GF-D8 (cell line): ENCODE data around the gene PDE4B.
"Not testable (repeated sequence)": the region's sequence is repeated elsewhere in the genome, so short reads cannot be mapped to it uniquely, and the experiment has no call there.

Experiments
- DNase-seq: peaks from one replicate; lab custom pipeline; 2025; lab: John Stamatoyannopoulos, UW

Gene PDE4B

DNA sequence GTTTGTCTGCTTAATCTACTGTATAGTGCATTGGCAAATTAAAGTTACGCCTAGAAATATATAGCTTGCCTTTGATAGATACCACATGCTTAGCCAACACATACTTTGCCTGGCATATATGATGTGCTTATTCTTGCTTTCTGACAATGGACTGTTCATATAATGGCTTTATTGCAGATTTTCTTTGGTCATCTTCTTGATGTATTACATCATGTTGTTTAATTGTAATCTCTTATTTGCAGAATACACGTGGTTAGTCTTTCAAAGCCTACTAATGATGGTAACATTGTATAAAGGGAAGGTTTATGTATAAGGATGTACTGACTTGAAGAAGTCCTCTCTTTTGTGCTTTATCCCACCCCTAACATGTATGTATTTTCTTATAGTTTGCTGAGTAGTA is 201.5 kb downstream of the PDE4B start:
- DNase-seq = no peak

DNA sequence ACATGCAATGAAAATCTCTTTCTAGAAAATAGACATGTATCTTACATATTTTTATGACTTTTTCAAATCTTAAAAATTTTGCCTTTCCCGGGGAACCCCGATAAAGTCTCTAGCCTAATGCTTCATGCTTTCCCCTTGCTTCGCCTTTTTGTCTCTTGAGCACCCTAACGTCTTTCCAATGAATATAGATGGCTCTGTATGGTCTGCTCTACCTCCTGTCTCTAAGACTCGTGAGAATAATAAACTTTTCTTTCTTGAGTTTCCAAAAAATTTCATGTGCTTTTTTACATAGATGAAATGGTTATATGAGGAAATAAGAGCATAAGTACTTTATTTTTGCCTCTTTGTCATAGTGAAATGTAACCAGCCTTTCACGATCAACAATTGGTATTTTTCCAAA is 202.6 kb downstream of the PDE4B start:
- DNase-seq = no peak

DNA sequence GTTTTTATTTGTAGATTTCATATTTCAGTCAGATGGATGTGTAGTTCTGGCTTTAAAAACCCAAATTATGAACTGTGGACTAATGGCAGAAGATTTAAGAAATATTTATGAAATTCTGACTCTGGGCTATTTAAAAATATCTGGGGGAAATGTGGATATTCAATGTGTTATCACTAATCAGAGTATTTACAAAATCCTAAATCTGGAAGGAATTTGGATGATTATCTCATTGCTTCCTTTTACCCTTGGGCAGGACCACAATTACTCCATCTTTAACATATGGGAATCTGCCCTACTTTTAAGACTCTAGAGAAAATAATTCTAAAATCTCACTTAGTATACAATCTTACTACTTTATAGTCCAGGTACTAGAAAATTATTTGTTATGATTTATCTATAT is 203.2 kb downstream of the PDE4B start:
- no peak for DNase-seq

- no peak for DNase-seq
Observed at GRCh38 chr1:65997693-65998092, 205.0 kb downstream of the PDE4B start.

DNA sequence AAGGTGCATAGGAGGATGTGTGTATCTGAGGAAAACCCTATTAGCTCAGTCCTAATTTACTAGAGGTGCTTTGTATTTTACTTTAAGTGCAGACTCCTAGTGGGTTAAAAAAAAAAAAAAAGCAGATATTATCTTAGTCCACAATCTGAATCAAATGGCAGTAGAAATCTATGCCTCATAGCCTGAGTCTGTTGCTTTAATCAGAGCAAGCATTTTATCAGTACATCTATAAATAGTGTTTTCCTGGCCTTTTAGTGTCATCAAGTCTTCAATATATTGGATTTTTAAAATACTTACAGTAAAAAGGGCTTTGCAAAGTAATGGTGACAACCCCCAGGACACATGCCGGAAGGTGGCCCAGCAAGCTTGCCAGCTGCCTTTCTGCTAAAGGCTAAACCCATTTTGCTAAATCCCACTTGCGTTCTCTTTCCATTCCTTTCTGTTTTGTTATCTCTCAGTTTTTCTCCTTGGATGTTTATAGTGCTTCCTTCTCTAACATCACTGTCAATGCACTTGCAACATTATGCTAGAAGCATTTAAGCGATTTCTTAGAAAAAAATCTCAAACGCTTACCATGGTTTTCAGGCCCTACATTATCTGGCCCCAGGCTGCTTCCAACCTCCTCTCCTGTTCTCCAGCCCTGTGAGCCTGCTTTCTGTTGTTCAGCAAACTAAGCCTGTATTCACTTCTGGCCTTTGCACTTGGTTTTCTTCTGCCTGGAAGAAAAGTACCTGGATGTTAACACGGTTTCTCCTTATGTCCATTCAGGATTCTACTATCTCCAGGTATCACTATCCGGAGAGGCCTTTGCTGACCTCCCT is 206.3 kb downstream of the PDE4B start:
- no peak for DNase-seq

GRCh38 chr1:66000033-66000637 is 207.4 kb downstream of the PDE4B start:
- no peak for DNase-seq

DNA sequence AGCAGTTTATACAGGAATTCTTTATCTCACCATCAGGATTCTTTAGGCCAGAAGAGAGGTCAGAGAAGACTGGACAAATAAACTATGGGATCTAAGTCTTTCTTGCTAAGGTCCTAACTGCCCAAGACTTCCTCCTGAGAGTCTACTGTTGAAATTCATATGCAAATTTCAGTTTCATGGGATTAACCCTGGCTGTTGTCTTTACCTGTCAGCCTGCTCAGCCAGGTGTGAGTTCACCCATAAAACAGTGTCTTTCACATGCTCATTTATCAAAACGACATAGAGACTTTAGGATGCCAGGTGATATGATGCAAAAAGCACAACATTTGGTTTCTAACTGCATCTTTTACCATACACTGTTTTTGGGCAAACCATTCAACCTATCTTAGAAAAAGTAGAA is 211.0 kb downstream of the PDE4B start:
- no peak for DNase-seq

DNA sequence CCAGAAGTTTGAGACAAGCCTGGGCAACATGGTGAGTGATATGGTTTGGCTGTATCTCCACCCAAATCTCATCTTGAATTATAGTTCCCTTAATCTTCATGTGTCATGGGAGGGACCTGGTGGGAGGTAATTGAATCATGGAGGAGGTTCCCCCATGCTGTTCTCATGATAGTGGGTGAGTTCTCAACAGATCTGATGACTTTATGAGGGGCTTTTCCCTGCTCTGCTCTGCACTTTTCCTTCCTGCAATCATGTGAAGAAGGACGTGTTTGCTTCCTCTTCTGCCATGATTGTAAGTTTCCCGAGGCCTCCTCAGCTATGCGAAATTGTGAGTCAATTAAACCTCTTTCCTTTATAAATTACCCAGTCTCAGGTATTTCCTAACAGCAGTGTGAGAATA is 213.8 kb downstream of the PDE4B start:
- DNase-seq = not testable (repeated sequence)

- DNase-seq = no peak
Observed at GRCh38 chr1:66012106-66012784, 219.6 kb downstream of the PDE4B start.

- DNase-seq = no peak
Observed at GRCh38 chr1:66013371-66013770, 220.7 kb downstream of the PDE4B start.

- no peak for DNase-seq
Observed at GRCh38 chr1:66022904-66023620, 230.4 kb downstream of the PDE4B start.

DNA sequence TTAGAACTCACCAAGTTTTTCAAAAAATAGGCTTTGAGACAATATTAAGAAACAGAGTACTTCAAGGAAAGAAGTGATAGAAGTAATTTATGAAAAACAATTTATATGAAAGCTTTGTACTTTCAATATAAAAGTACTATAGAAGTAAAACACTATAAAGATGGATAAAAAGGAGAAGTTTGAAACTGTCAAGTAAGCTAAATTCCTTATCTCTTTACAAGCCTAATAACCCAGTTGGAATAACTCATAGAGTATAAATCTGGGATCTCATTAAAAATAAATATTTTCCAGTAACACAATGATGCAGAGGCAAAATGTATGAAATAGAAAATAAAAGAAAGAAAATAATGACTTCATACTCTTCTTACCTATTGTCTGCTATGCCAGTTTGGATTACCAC is 232.5 kb downstream of the PDE4B start:
- no peak for DNase-seq

DNA sequence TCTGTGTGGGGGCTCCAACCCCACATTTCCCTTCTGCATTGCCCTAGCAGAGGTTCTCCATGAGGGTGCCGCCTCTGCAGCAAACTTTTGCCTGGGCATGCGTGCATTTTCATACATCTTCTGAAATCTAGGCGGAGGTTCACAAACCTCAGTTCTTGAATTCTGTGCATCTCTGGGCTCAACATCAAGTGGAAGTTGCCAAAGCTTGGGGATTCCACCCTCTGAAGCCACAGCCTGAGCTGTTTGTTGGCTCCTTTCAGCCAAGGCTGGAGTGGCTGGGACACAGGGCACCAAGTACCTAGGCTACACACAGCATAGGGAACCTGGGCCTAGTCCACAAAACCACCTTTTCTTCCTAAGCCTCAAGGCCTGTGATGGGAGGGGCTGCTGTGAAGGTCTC is 235.3 kb downstream of the PDE4B start:
- DNase-seq = no peak

DNA sequence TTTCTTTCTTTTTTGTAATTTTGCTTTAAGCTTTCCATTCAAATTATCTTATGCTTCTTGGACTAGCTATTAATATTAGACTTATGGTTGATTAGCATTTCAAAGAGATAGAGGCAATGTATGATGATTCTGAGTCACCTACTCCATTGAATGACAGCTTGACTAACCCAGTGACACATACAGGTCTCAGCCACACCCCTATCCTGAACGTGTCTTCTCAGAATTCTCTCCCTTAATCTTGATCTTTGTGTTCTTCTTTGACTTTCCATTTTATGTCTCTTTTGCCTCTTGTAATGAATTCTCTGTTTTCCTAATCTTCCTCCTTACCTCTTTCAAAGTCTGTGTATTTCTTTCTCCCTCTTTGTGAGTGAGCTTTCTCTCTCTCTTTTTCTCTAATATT is 241.1 kb downstream of the PDE4B start:
- DNase-seq = no peak

DNA sequence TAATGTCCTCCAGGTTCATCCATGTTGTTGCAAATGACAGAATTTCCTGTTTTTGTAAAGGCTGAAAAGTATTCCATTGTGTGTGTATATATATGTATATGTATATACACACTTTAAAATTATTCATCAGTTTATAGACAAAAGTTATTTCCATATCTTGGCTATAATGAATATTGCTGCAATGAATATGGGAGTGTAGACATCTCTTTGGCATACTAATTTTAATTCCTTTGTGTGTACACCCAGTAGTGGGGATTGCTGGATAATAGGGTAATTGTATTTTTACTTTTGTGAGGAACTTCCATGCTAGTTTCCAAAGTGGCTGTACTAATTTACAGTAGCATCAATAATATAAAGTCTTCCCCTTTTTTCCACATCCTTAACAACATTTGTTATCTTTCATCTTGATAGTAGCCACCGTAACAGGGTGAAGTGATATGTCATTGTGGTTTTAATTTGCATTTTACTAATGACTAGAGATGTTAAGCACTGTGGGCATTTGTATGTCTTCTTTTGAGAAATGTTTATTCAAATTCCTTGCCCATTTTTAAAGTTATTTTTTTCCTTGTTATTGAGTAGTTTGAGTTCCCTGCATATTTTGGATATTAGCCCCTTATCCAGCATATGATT is 243.0 kb downstream of the PDE4B start:
- DNase-seq = no peak

DNA sequence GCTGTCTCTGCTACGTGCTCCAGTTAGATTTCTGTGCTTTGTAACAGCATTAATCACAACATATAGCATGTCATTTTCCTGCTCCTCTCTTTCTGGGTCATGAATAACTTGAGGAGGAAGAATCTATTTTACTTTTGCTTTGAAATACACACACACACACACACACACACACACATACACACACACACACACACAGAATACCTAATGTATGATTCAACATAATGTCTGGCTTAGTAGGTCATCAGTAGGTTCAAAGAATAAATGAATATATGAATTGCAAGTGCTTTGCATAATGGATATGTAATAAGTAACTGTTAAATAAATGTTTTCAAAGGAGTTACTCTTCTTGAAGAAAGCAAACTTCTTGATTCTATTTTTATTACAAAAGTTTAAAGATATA is 249.0 kb downstream of the PDE4B start:
- no peak for DNase-seq

- DNase-seq = no peak
Observed at GRCh38 chr1:66043186-66043585, 250.5 kb downstream of the PDE4B start.

DNA sequence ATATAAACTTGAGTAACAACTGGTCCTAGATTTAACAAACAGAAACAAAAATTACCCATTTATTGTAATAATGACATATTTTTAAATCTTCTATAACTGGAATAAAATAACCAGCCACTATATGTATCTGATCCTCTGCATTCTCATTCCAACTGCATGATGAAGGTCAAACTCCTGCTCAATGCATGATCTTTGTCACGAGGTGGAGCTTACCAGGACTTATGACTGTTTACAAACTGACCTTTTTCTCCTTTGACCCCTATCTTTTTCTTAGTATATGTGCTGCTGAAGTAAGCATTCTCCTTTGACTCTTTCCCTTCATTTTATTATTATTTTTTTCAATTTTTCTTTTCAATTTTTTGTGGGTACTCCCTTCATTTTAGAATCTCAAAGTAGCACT is 252.2 kb downstream of the PDE4B start:
- DNase-seq = no peak

DNA sequence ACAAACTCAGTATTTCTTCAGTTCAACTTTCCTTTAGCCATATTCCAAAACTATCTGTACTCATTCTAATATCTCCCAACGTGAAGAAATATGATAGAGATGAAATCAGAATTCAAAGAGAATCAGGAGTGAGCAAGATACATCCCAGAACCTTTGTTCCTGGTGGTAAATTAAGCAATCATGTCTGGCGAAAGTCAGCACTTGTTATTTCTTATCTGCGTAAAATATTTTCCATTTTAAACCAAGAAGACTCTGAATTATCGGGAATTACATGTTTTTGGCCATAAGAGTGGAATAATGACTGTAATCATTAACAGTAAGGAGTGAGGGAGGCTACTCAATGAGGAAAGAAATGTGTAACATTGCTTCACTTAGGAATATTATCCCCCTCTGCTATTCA is 253.7 kb downstream of the PDE4B start:
- no peak for DNase-seq

DNA sequence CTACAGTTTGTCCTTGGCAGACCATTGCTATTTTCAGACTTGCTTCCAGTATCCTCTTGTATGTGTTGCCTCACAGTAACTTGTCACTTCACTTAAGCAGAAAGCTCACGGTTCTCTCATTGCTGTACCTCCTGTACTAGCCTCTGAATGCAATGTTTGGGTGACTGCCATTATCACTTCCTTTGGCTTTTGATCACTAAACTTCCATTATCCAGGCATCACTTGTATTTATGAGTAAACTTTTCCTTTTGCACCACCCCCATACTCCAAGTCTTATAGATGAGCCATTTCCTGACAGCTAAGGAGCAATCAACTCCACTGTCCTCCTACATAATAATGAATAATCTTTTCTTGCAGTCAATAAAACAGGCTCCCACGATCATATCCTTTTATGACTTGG is 255.3 kb downstream of the PDE4B start:
- DNase-seq = no peak

DNA sequence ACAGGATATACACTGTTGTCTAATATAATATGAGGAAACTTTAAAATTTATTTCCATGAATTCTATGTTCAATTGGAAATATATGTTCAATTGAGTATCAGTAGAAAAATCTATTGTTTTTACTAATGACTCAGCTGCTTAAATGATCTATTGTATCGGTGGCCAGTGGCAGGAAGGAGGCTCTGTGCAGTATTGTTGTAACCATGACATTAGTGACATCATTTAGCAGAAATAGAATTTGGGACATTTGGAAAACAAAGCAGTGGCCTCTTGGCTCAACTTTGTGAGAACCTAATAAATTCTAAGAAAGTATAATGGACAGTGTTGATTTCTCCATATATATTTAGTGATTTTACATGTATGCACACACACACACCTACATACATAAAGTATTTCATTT is 257.4 kb downstream of the PDE4B start:
- DNase-seq = no peak

DNA sequence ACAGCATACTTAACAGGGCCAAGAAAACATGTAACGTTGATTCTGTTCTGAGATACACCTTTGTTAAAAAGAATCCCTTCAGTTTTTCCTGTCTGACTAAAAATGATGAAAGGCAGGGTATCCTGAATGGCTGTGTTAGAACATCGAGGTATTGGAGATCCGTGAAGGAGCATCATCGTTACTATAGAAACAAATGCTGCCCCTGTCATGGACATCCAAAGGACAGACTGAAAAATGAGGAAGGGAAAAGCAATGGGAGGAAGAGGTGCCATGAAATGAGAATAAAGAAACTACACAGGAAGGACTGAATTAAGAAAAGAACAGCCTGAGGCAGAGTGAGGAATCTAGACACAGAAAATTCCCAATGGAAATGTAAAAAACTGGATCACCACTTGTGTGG is 257.9 kb downstream of the PDE4B start:
- DNase-seq = no peak
